C4-2B (cell line): ENCODE results near the gene STX8.

ENCODE experiments used
- H3K27ac ChIP-seq: fragments of 450-650 bp; 2 replicates; pipeline ENCODE4 v1.5.1; 2017
- CTCF ChIP-seq: fragments of 450-650 bp; conservative IDR thresholded peaks from 2 replicates; pipeline ENCODE4 v1.5.1; 2017; ENCODE audit warnings: mild to moderate bottlenecking
- ZFX ChIP-seq: fragments of 450-650 bp; IDR thresholded peaks from 2 replicates; pipeline ENCODE4 v1.6.1; 2017

STX8 gene

GRCh38 chr17:9290226-9290613, 285.4 kb downstream of the STX8 start:
- TF ChIP-seq CTCF (no peak), ZFX (no peak)
- no peak overlapping the region for H3K27ac ChIP-seq

- TF ChIP-seq CTCF (no peak), ZFX (no peak)
- no peak overlapping the region for H3K27ac ChIP-seq
These were observed 288.3 kb downstream of the STX8 start for GRCh38 chr17:9287306-9287705.

GRCh38 chr17:9286434-9286833, 289.2 kb downstream of the STX8 start:
- TF ChIP-seq ZFX (no peak), CTCF (no peak)
- no peak overlapping the region for H3K27ac ChIP-seq

- no peak overlapping the region for H3K27ac ChIP-seq
- TF ChIP-seq ZFX, result no peak
- no peak for TF ChIP-seq CTCF
These were observed 289.8 kb downstream of the STX8 start for GRCh38 chr17:9285602-9286427.

GRCh38 chr17:9284884-9285283, 290.7 kb downstream of the STX8 start:
- no peak overlapping the region for H3K27ac ChIP-seq
- no peak for TF ChIP-seq ZFX
- TF ChIP-seq CTCF, result no peak

DNA sequence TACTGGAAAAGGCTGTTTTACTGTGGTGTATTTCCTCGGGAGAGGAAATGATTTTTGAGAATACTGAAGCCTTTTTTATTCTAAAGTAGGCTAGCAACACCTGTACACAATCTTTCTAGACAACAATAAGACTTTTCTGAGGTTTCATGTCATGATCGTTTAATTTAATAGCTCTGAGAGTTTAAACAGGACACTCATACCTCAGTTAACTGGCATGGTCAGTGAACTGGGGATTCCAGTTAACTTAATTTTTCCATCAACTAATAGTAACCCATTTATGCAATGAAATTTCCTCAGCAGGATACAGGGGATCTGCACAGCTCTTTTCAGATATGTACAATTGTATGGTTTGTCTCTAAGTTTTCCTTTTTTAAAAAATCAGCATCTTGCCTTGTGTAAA, 291.7 kb downstream of the STX8 start:
- H3K27ac ChIP-seq, result no peak overlapping the region
- TF ChIP-seq ZFX (no peak), CTCF (no peak)

- TF ChIP-seq ZFX (no peak), CTCF (no peak)
- no peak overlapping the region for H3K27ac ChIP-seq
These were observed 295.7 kb downstream of the STX8 start for GRCh38 chr17:9279893-9280292.
